ENCODE data around the gene UMAD1. TPM values are rescaled to one million over a fixed set of nuclear protein-coding genes. Genes with fewer than 3 reads are reported as not detected.
A peak's percentile ranks its signal among the peaks of the same experiment; 100 is the strongest.

UMAD1 gene
- polyA plus RNA-seq, 6 donors from 2014 or later: 23.1 to 33.9 (median 30.1) TPM

- H3K27me3 Mint-ChIP-seq: no peaks in the 10 kb centered on the region
- peak overlapping the region in 3 of 8 donors; percentile 22 to 42 (median 30) for H3K4me3 Mint-ChIP-seq
- peaks cover 0 to 7% of the 10 kb centered on the region in 2 donors for H3K36me3 Mint-ChIP-seq
- ATAC-seq (ENCODE audit: low read depth in 2 of 2): no peak
- no peak for DNase-seq
- H3K9me3 Mint-ChIP-seq: no peaks in the 10 kb centered on the region
- H3K4me1 Mint-ChIP-seq: peaks cover 31 to 46% (median 39%) of the 10 kb centered on the region in 3 donors
- H3K27ac Mint-ChIP-seq: no peak overlapping the region
Observed at GRCh38 chr7:7771452-7771851, 130.9 kb downstream of the UMAD1 start.

- H3K9me3 Mint-ChIP-seq: no peaks in the 10 kb centered on the region
- DNase-seq: peak; percentile 47
- H3K4me3 Mint-ChIP-seq: peak overlapping the region; percentile 70 to 96 (median 88)
- peaks cover 31 to 46% (median 39%) of the 10 kb centered on the region in 3 donors for H3K4me1 Mint-ChIP-seq
- ATAC-seq (ENCODE audit: low read depth in 2 of 2): peak; percentile 71 to 74
- no peaks in the 10 kb centered on the region for H3K27me3 Mint-ChIP-seq
- H3K27ac Mint-ChIP-seq: peak overlapping the region; percentile 89 to 97 (median 92)
- H3K36me3 Mint-ChIP-seq: peaks cover 0 to 7% of the 10 kb centered on the region in 2 donors
Observed at GRCh38 chr7:7772397-7772821, 131.9 kb downstream of the UMAD1 start.

- Mint-ChIP-seq H3K27me3 (no peaks in the 10 kb centered on the region), H3K4me3 (peak overlapping the region; percentile 15 to 96 (median 81)), H3K9me3 (no peaks in the 10 kb centered on the region), H3K36me3 (peaks cover 0 to 7% of the 10 kb centered on the region in 2 donors), H3K4me1 (peaks cover 37 to 50% (median 47%) of the 10 kb centered on the region in 3 donors), H3K27ac (peak overlapping the region in 4 of 6 donors; percentile 18 to 87 (median 46))
- ATAC-seq (ENCODE audit: low read depth in 2 of 2) (peak; percentile 81 to 84), DNase-seq (peak; percentile 32)
Observed at GRCh38 chr7:7773334-7774309, 133.1 kb downstream of the UMAD1 start.

GRCh38 chr7:7779888-7780287 lies 139.3 kb downstream of the UMAD1 start:
- Mint-ChIP-seq H3K27me3 (no peaks in the 10 kb centered on the region), H3K4me1 (peaks cover 17 to 29% (median 25%) of the 10 kb centered on the region in 3 donors), H3K27ac (peak overlapping the region in 3 of 6 donors; percentile 0 to 96 (median 8)), H3K9me3 (no peaks in the 10 kb centered on the region), H3K36me3 (no peaks in the 10 kb centered on the region), H3K4me3 (no peak overlapping the region)
- ATAC-seq (ENCODE audit: low read depth in 2 of 2): no peak
- DNase-seq: no peak

- no peak overlapping the region for H3K4me3 Mint-ChIP-seq
- ATAC-seq (ENCODE audit: low read depth in 2 of 2) (no peak), DNase-seq (no peak)
- peaks cover 21 to 34% (median 31%) of the 10 kb centered on the region in 3 donors for H3K4me1 Mint-ChIP-seq
- no peaks in the 10 kb centered on the region for H3K9me3 Mint-ChIP-seq
- peak overlapping the region in 3 of 6 donors; percentile 15 to 34 (median 16) for H3K27ac Mint-ChIP-seq
- H3K36me3 Mint-ChIP-seq: no peaks in the 10 kb centered on the region
- no peaks in the 10 kb centered on the region for H3K27me3 Mint-ChIP-seq
Observed at GRCh38 chr7:7783001-7783400, 142.4 kb downstream of the UMAD1 start.

- no peaks in the 10 kb centered on the region for H3K9me3 Mint-ChIP-seq
- peak overlapping the region in 2 of 6 donors; percentile 1 to 7 for H3K27ac Mint-ChIP-seq
Observed at GRCh38 chr7:7785344-7785973, 144.9 kb downstream of the UMAD1 start.

DNA sequence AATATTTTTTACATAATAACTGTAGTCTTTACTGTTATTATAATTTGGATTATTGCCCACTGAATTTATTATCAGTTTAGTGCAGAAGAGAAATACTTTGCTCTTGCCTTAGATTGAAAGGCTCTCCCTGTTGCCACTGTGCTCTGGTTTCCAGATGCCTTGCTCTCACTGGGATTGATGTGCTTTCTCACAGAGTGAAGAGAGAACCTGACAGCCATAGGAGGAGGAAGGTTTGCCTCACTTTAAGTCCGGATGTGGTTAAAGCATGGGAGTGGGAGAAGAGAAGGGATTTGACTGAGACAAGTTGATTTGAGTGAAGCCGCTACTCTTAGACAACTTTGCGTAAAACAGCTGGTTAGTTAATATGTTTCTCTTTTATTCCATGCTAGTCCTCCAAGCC lies 146.0 kb downstream of the UMAD1 start:
- peaks cover 0 to 6% of the 10 kb centered on the region in 2 donors for H3K36me3 Mint-ChIP-seq
- H3K4me3 Mint-ChIP-seq: no peak overlapping the region
- no peaks in the 10 kb centered on the region for H3K27me3 Mint-ChIP-seq
- DNase-seq (no peak), ATAC-seq (ENCODE audit: low read depth in 2 of 2) (no peak)
- H3K9me3 Mint-ChIP-seq: no peaks in the 10 kb centered on the region
- peaks cover 13 to 30% (median 26%) of the 10 kb centered on the region in 3 donors for H3K4me1 Mint-ChIP-seq
- peak overlapping the region in 1 of 6 donors; percentile 77 for H3K27ac Mint-ChIP-seq

More at GRCh38 chr7:7785344-7785973, 144.9 kb downstream of the UMAD1 start:
- H3K4me3 Mint-ChIP-seq: no peak overlapping the region
- H3K27me3 Mint-ChIP-seq: no peaks in the 10 kb centered on the region
- ATAC-seq (ENCODE audit: low read depth in 2 of 2) (no peak), DNase-seq (no peak)
- H3K36me3 Mint-ChIP-seq: peaks cover 0 to 6% of the 10 kb centered on the region in 2 donors
- peaks cover 13 to 30% (median 26%) of the 10 kb centered on the region in 3 donors for H3K4me1 Mint-ChIP-seq

GRCh38 chr7:7789551-7789988 lies 149.0 kb downstream of the UMAD1 start:
- H3K9me3 Mint-ChIP-seq: no peaks in the 10 kb centered on the region
- peak overlapping the region; percentile 16 to 96 (median 74) for H3K27ac Mint-ChIP-seq
- H3K27me3 Mint-ChIP-seq: no peaks in the 10 kb centered on the region
- H3K4me3 Mint-ChIP-seq: peak overlapping the region in 1 of 8 donors; percentile 35
- peak; percentile 13 for DNase-seq
- peak; percentile 71 to 97 for ATAC-seq (ENCODE audit: low read depth in 2 of 2)
- H3K4me1 Mint-ChIP-seq: peaks cover 11 to 20% (median 17%) of the 10 kb centered on the region in 3 donors
- H3K36me3 Mint-ChIP-seq: peaks cover 0 to 9% of the 10 kb centered on the region in 2 donors

DNA sequence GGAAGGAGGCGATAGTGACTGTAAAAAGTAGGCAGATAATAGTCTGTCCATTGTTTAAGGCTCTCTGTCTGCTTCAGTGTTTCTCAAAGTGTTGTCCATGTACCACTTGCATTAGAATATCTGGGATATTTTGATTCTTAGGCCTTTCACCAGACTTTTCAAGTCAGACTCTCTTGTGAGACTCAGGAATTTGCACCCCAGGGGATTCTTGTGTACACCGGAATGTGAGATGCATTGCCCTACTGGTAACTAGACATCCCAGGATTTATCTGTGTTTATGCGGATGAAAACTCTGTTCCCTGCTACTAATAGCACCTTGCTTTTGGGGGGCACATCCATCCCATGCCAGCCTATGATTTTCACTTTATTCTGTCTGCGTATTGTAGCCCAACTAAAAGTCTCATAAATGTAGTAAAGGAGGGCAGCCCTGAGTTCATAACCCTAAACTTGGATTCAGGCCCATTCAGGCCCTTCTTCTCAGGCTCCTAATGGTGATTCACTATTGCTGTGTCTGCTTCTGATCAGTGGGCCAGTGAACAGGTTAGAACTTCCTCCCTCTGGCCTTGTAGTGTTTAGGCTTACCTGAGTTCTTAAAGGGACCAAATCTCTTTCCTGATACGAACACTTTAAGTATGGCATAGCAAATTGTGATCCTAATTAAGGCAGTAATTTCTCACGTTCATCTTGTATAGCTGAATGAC lies 149.6 kb downstream of the UMAD1 start:
- Mint-ChIP-seq H3K4me1 (peaks cover 8 to 18% (median 13%) of the 10 kb centered on the region in 3 donors), H3K4me3 (peak overlapping the region in 1 of 8 donors; percentile 35), H3K27ac (peak overlapping the region in 5 of 6 donors; percentile 63 to 96 (median 84)), H3K36me3 (peaks cover 3 to 9% of the 10 kb centered on the region in 2 donors), H3K27me3 (no peaks in the 10 kb centered on the region), H3K9me3 (no peaks in the 10 kb centered on the region)
- DNase-seq (no peak), ATAC-seq (ENCODE audit: low read depth in 2 of 2) (no peak)

- Mint-ChIP-seq H3K4me3 (no peak overlapping the region), H3K27me3 (no peaks in the 10 kb centered on the region)
Observed at GRCh38 chr7:7791523-7791922, 151.0 kb downstream of the UMAD1 start.

DNA sequence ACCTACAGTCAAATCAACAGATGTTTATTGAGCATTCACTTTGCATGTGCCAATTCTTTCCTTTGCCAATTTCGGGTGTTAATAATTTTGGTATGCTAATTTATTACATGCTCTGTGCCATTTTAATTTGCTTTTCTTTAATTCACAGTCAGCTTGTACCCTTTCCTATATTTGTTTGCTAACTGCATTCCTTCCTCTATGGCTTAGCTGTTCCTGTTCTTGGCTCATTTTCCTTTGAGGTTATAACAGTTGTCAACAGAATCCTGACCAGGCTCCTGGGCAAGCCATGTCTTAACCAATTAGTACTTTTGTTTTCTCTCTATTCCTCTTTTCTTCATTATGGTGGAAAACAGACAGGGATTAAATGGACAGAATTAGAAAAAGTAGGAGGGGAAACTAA lies 151.5 kb downstream of the UMAD1 start:
- ATAC-seq (ENCODE audit: low read depth in 2 of 2): no peak
- H3K27me3 Mint-ChIP-seq: no peaks in the 10 kb centered on the region
- peaks cover 15 to 18% of the 10 kb centered on the region in 2 donors for H3K36me3 Mint-ChIP-seq

More at GRCh38 chr7:7791523-7791922, 151.0 kb downstream of the UMAD1 start:
- Mint-ChIP-seq H3K9me3 (no peaks in the 10 kb centered on the region), H3K27ac (peak overlapping the region in 1 of 6 donors; percentile 30), H3K4me1 (peaks cover 6 to 15% (median 8%) of the 10 kb centered on the region in 3 donors), H3K36me3 (peaks cover 13 to 15% of the 10 kb centered on the region in 2 donors)
- DNase-seq: no peak
- ATAC-seq (ENCODE audit: low read depth in 2 of 2): no peak

DNA sequence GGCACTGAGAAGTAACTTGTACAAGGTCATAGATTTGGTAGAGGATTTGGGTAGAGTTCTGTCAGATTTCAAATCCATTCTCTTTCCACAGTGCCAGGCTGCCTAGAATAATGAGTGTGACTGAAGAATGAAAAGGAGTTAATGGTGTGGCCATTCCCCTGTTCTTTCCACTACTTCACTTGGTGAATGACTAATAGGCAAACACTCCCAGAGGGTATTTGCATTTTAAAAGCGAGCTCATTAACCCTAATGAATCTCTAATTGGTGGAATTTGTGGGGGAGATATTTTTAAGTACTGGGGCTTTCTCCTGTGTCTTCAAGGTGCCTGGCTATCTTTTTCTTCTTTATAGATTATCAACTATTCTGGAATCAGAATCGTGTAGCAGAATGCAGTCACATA lies 152.7 kb downstream of the UMAD1 start:
- ATAC-seq (ENCODE audit: low read depth in 2 of 2) (no peak), DNase-seq (no peak)
- Mint-ChIP-seq H3K4me3 (no peak overlapping the region), H3K9me3 (peaks cover 0 to 4% (median 0%) of the 10 kb centered on the region in 7 donors), H3K27me3 (no peaks in the 10 kb centered on the region), H3K4me1 (peaks cover 14 to 19% (median 18%) of the 10 kb centered on the region in 3 donors), H3K36me3 (peaks cover 20 to 26% of the 10 kb centered on the region in 2 donors), H3K27ac (no peak overlapping the region)

More for the DNA sequence above, 151.5 kb downstream of the UMAD1 start:
- Mint-ChIP-seq H3K9me3 (peaks cover 0 to 4% (median 0%) of the 10 kb centered on the region in 7 donors), H3K27ac (peak overlapping the region in 2 of 6 donors; percentile 30 to 38), H3K4me3 (no peak overlapping the region), H3K4me1 (peaks cover 6 to 15% (median 13%) of the 10 kb centered on the region in 3 donors)
- no peak for DNase-seq
